HG03439 (cell line): ENCODE data around the gene DBT.
"Not testable (repeated sequence)": the region's sequence is repeated elsewhere in the genome, so short reads cannot be mapped to it uniquely, and the experiment has no call there.

Source experiments
- ATAC-seq: cut with Tn5 transposase; IDR thresholded peaks from one replicate; pipeline ENCODE4 v1.9.1; 2021; ENCODE audit warnings: mild to moderate bottlenecking, moderate library complexity; ENCODE audit not compliant: unreplicated experiment

Gene DBT

DNA sequence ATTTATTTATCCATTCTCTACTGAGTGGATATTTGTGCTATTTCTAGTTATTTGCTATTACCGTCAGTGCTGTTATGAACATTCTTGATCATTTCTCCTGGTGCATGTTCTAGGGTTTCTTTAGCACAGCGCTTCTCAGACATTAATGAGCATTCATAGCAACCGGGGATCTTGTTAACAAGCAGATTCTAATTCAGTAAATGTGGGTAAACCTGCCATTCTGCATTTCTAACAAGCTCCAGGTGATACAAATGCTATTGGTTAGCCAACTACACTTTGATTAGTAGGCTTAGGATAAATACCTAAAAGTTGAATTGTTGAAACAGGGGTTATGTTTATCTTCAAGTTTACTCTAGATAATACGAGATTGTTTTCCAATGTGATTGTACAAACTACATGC is 3.3 kb upstream of the DBT start:
- no peak for ATAC-seq

DNA sequence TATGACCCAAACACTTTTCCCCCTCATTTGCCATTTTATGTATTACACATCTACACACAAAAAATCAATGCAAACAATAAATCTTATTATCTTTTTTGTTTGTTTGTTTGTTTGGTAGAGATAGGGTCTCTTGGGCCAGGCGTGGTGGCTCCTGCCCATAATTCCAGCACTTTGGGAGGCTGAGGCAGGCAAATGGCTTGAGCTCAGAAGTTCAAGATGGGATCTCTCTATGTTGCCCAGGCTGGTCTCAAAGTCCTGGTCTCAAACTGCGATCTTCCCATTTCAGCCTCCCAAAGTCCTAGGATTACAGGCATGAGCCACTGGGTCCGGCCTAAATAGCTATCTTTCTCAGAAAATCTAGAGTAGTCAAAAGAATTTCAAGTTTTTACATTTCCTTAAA is 1.2 kb upstream of the DBT start:
- ATAC-seq, result no peak

DNA sequence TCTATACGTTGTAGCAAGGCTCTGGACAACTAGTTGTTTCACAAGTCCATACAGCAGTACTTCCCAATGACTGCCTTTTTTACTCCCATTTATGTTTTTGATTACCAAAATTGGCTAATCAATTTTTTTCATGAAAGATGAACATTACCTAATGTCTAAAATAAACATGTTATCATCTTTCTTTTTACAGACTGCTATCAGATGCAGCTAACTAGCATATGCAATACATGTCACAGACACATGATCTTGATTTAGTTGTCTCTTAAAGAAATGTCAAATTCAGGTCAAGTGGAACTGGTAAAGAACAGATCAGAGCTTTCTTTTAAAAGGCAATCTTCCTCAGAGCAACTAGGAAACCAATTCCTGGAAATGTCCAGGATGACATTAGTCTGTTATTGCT is 630 bp upstream of the DBT start:
- ATAC-seq, result no peak

DNA sequence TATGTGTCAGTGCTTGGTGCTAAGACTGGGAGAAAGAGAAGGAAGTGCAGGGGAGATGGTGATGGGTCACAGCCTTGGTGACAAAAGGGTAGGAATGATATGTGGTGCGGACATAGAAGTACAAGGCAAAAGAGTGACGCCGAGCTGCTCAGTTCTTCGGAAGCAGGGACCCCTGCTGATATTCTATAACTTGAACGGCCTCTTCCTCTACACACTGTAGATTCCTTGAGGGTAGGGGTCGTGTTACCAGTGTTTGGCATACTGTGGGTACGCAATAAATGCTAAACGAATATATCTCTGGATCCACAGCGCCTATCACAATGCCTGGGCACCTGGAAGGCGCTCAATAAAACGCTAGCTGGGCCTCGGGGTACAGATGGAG is 488 bp downstream of the DBT start:
- ATAC-seq, result no peak

DNA sequence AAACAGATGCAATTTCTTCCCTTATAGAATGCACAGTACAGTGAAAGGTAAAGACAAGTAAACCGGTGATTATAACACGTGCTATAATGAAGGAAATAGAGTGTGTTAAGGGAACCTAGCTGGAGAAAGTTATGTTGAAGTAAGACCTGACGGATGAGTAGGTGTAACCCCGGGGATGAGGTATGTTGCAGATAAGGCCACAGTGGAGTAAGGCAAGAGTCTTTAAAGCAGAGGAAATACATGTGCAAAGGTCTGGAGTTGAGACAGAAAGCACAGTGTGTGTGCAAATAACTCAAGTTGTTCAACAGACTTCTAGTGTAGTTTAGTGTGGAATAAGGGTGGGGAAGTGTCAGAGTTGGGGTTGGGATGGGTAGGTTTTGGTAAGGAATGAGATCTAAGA is 2.9 kb downstream of the DBT start:
- no peak for ATAC-seq

DNA sequence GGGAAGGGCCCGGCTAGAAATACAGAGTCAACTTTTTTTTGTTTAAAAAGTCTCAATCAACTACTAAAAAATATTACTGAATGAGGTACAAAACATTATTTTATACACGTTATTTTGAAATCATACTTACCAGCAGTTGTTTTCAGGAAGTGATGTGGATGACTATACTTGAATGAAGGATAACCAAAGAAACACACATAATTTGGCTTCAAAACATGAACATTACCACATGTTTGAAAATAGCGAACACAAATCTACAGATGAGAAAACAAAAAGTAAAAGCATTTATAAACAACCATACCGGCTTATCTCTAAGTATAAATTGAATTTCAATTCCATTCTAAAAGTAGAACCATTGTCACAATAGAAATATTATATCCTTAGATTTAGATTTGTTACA is 9.0 kb downstream of the DBT start:
- ATAC-seq, result no peak

DNA sequence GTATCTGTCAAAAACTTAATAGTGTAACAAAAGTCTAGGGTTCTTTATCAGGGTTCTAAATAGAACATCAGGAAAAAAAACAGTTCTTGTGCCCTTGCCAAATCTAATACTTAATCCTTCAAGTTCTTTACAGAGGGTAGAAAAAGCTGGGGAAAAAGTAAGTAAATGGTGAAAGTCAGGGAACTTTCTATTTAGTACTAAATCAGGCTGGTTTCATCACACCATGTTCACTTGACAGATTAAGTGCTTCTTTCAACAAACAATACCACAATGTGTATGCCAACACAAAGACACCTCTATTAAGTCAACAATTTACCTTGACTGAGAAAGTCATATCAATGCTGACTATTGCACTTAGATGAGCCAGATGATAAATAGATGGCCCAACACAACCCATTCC is 9.7 kb downstream of the DBT start:
- no peak for ATAC-seq

DNA sequence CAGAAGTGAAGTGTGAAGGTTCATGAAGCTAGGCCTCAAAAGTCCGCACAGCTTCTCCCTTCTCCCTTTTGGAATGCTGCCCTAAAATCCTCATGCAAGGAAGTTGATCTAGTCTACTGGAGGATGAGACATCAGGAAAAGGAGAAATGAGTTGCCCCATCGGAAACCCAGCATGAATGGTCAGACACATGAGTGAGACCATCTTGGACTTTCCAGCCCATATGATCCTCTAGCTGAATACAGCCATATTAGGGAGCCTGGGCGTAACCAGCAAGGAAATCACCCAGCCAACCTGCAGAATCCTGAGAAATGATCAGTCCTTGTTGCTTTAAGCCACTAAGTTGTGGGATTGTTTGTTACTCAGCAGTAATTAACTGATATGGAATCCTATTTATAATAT is 12.5 kb downstream of the DBT start:
- ATAC-seq, result no peak

DNA sequence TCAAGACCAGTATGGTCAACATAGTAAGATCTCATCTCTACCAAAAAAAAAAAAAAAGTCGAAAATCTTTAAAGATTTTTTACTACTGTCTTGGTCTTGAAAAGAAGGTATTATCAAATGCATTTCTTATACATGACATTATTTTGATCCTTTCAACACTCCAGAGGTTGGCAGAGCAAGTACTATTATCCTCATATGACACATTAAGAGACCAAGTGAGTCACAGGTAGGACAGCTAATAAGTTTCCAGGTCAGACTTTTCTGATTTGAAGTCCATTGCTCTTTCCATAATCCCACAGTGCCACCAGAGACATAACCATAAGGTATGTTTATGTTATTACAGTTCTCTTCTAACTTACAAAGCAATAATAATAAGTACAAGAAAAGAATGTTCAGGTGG is 15.2 kb downstream of the DBT start:
- ATAC-seq, result no peak

DNA sequence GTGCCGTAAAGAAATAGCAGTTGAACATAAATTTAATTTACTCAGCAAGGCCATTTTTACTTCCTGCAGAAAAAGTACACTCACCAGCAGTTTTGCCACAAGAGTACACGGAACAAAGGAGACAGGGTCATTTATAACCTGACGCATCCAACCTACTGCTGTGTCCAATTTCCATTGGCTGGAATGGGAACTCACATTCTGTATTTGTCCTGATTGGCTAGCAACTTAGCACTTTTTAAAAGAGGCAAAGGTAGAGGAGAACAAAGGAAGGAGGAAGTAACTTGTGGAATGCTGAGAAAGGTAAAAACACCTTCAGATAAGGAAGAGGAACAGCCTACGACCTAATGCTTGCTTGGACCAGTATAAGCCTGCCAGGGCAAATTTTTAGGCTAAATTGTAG is 16.1 kb downstream of the DBT start:
- ATAC-seq, result not testable (repeated sequence)

DNA sequence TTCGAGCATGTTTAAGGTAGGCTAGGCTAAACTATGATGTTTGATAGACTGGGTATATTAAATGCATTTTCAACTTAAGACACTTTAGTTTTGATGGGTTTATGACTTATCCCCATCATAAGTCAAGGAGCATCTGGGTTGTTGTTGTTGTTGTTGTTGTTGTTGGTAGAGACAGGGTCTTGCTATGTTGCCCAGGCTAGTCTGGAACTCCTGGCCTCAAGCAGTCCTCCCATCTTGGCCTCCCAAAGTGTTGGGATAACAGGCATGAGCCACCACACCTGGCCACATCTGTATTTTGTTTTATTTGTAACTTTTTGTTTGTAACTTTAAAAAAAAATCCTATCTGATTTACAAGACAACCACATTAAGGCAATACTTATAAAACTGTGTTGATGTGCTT is 17.5 kb downstream of the DBT start:
- ATAC-seq, result no peak

DNA sequence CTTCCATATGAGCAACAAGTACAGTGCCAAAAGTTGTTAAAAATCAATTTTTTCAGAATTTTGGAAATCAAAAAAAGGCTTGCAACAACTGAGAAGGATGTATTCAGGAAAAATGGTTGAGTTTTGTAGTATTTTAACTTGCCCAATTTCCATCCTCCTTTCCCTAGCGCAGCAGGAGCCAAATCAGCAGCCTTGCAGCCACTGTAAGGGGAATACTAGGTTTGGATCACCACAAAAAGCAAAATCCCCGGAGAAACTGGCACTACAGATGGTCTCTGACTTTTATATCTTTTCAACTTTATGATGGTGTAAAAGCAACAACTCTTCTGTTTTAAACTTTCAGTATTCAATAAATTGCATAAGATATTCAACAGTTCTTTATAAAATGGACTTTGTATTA is 17.9 kb downstream of the DBT start:
- no peak for ATAC-seq

DNA sequence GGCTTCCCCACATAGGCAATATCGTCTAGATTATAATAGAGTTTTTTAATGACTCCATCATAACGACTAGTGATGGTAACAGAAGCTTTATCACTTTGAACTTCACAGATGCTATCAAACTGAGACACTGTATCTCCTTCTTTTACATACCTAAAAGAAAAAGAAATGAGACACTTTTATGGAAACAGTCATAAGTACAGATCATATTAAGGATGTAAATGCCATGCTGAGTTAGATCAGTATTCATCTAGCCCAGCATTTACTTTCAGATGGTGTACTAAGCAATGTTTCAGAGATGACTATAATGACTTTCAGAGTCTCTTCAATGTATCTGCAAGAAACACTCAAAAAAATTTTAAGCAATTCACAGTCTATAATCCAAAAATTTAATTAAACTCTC is 18.9 kb downstream of the DBT start:
- ATAC-seq, result no peak

DNA sequence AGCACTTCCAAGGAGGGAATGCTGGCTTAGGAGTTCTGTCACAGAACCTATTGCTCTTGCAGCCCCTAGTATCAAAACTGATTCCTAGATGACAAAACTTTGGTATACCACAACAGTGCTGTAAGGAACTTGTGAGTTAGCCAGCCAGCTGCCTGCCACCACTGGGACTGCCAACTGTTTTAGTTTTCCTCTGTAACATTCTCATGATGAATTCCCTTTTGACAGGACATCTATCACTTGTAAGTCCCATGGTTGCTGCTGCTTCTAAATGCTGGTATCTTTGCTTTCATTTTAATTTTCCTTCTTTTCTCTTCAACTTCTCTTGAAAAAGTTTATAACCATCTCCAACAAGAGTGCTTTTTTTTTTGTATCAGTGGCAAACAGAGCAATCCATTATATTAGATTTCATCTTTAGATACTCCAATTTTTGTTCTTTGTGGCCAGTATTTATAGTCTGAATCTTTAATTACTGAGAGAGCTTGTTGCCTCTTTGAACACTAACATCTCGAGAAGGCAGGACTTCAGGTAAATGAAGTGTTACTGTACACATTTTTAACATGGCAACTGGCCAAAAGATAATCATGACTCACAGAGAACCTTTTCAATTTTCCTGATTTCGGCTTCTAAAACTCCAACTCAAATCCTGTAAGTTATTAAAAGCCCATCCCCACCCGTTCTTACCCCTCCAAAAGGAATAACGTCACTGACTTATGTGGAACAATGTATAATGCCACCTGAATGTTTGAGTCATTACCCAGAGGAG is 19.8 kb downstream of the DBT start:
- ATAC-seq, result no peak

DNA sequence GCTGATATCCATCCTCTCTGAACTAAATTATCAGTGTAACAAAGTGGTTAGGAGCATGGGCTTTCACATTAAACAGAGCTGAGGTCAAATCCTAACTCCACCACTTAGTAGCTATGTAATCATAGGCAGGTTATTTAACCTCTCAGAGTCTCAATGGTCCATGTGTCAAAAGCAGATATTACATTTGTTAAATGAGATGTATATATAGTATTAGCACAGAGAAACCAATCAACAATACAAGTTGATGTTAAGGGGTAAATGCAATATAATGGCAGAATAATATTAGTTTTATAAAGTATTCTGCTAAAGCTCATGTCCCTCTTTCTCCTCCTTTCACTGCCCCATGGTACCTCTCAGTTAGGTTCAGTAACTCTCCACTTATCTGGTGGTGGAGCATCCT is 27.2 kb downstream of the DBT start:
- no peak for ATAC-seq

DNA sequence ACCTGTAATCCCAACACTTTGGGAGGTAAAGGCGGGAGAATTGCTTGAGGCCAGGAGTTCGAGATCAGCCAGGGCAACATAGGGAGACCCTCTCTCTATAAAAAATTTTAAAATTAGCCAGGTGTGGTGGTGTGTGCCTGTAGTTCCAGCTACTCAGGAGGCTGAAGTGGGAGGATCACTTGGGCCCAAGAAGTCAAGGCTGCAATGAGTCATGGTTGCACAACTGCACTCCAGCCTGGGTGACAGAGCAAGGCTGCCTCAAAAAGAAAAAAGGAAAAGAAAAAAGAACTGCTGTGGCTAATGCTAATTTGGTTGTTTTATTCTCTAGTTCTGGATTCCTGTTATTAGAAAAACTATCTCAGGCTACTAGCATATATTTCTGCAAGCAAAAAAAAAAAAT is 29.8 kb downstream of the DBT start:
- no peak for ATAC-seq

DNA sequence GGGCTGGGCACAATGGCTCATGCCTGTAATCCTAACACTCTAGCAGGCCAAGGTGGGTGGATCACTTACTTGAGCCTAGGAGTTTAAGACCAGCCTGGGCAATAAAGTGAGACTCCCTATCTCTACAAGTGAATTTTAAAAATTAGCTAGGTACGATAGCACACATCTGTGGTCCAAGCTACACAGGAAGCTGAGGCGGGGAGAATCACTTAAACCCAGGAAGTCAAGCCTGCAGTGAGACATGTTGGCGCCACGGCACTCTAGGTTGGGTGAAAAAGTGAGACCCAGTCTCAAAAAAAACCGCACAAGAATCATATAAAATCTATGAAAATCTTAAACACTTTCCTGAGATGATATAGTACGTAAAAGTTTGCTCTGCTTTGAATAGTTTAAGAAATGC is 30.2 kb downstream of the DBT start:
- no peak for ATAC-seq

DNA sequence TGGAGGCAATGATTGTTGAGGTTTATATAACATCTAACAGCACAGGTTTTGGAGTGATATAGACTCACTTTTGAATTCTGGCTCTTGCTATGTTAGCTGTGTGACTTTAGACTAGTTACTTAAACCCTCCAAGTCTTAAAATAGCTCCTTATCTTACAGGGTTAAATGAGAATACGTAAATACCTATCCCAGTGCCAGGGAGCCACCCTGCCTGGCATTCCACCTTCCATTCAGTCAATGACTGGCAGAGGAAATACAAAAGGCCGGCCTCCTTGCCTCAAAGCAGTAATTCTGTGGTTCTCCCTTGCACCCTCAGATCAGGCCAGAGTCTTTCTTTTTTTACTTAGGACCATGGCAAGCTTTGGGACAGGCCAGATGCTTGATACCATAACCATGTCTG is 31.8 kb downstream of the DBT start:
- ATAC-seq, result no peak

DNA sequence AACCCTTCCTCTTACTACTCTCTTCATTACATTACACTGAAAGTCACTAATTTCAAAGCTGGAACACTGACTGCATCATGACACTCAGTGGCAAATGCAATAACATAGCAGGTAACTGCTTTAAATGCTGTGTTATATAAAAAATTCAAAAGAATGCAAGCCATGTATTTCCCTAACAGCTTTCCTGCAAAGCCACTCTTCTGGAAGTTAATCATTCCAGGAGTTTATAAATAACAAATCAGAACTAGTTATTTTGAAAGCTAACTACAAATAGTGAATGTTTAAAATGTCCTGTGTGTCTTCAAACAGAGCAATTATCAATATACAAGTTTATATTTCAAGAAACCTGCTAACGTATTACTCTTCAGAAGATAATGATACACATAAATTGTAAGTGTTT is 34.5 kb downstream of the DBT start:
- ATAC-seq, result no peak

DNA sequence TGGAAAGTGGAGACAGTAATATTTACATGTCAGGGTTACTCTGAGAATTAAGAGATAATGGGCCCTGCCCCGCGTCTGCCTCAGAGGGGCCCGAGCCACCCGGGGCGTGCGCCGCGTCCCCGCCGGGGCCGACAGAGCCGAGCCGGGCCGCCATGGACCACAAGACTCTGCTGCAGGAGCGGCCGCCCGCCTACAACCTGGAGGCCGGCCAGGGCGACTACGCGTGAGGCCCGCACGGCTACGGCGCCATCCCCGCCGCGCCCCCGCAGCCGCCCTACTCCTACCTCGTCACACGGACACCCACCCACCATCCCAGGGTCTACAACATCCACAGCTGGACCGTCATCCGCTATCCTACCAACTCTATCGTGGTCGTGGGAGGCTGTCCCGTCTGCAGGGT is 36.5 kb downstream of the DBT start:
- no peak for ATAC-seq

DNA sequence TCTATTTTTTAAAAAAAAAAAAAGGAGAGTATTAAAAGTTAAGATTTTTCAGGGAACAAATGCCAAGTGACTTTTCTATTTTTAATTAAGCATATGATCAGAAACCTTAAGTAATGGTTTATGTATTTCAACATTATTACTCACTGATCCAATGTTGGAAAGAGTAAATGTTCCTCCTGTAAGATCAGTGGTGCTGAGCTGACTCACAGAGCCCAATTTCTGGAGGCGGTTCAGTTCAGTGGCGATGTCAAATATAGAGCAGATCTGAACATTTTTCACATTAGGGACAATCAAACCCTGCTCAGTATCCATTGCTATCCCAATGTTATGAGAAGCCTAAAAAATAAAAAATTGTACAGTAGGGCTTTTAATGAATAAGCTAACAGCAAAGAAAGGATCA is 43.3 kb downstream of the DBT start:
- no peak for ATAC-seq

DNA sequence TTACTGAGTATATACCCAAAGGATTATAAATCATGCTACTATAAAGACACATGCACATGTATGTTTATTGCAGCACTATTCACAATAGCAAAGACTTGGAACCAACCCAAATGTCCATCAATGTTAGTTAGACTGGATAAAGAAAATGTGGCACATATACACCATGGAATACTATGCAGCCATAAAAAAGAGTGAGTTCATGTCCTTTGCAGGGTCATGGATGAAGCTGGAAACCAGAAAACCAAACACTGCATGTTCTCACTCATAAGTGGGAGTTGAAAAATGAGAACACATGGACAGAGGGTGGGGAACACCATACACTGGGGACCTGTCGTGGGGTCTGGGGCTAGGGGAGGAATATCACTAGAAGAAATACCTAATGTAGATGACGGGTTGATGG is 44.0 kb downstream of the DBT start:
- ATAC-seq, result not testable (repeated sequence)

DNA sequence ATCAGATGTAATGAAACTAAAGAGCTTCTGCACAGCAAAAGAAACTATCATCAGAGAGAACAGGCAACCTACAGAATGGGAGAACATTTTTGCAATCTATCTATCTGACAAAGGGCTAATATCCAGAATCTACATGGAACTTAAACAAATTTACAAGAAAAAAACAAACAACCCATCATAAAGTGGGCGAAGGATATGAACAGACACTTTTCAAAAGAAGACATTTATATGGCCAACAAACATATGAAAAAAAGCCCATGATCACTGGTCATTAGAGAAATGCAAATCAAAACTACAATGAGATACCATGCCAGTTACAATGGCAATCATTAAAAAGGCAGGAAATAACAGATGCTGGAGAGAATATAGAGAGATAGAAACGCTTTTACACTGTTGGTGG is 44.5 kb downstream of the DBT start:
- not testable (repeated sequence) for ATAC-seq
